ENCODE results near the gene EFNB1.

Gene EFNB1

DNA sequence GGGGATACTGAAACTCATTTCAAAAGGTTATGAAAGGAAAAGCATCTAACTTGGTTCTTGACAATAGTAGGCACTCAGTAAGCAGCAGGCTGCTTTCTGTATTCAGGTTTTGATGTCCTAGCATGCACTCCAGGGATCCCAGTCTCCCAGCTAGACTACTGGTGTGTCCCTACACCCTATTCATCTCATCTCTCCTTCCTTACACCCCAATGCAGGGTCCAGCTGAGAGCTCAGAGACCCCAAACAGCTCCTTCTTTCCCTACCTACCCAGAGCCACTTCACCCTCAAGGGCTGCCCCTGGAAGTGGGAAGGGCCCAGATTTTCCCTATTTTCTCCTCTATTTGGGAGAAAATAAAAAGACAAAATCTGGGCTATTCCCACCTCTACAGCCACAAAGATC is 1.6 kb upstream of the EFNB1 start:
- no peak for DNase-seq (ENCODE audit: low read depth in 2 of 2, low spot score in 1 of 2)

DNA sequence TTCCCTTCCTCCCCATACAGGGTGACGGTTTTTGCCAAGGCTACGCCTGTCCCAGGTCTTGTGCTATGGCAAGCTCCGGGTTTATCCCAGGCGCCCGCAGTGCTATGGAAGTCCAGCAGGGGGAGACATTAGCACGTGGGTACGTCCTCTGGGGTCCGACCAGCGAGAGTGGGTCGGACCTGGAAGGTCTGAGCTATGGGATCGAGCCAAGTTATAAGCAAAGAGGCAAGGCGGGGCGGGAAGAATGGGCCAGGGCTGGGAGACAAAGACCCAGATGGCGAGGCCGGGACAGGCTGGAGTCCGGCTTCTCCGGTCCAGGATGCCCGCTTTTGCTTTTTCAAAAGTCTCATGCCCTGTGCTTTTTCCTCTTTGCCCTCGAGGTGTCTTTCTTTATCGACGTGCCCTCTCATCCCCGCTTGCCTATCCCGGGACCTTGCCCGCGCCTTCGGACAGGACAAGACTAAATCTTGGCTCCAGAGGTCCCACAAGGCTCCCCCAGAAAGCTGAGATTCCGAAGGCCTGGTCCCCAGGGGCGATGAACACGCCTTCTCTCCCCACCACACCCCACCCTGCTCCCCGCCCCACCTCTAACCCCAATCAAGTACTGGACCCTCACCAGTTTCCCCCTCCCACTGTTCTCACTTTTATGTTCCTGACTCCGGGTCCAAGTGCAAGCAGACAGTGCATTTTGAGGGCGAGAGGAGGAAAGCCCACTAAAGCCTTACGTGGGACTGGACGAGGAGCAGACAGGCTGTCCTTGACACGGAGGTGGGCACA is 785 bp upstream of the EFNB1 start:
- peak; percentile 52 to 54 for DNase-seq (ENCODE audit: low read depth in 2 of 2, low spot score in 1 of 2)

DNA sequence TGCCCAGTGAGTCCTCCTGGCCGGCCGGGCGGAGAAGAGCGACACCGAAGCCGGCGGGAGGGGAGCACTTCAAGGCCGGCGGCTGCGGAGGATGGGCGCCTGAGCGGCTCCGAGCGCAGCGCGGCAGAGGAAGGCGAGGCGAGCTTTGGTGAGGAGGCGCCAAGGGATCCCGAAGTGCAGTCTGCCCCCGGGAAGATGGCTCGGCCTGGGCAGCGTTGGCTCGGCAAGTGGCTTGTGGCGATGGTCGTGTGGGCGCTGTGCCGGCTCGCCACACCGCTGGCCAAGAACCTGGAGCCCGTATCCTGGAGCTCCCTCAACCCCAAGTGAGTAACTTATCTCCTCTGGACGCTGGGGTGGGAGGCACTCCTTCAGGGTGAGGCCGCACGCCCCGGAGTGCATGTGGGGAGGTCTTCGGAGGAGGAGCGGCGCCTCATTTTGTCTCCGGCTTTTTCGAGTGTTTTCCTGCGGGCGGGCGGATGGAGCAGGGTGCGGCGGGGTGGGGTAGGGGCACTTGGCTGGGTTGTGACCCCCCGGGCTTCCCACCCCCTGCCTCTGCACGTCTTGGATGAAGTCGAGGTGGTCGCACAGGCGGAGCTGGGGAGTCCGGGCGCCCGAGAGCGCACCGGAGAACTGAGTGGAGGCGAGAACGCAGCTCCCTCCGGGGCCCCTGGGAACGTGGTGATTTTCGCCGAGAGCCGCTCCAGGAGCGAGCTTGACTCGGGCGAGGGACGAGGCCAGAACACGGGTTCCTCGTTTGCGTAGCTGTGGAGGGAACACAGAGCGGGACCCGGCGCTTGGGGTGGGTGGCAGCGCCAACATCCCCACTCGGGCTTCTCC is 979 bp downstream of the EFNB1 start:
- DNase-seq (ENCODE audit: low read depth in 2 of 2, low spot score in 1 of 2) = no peak

DNA sequence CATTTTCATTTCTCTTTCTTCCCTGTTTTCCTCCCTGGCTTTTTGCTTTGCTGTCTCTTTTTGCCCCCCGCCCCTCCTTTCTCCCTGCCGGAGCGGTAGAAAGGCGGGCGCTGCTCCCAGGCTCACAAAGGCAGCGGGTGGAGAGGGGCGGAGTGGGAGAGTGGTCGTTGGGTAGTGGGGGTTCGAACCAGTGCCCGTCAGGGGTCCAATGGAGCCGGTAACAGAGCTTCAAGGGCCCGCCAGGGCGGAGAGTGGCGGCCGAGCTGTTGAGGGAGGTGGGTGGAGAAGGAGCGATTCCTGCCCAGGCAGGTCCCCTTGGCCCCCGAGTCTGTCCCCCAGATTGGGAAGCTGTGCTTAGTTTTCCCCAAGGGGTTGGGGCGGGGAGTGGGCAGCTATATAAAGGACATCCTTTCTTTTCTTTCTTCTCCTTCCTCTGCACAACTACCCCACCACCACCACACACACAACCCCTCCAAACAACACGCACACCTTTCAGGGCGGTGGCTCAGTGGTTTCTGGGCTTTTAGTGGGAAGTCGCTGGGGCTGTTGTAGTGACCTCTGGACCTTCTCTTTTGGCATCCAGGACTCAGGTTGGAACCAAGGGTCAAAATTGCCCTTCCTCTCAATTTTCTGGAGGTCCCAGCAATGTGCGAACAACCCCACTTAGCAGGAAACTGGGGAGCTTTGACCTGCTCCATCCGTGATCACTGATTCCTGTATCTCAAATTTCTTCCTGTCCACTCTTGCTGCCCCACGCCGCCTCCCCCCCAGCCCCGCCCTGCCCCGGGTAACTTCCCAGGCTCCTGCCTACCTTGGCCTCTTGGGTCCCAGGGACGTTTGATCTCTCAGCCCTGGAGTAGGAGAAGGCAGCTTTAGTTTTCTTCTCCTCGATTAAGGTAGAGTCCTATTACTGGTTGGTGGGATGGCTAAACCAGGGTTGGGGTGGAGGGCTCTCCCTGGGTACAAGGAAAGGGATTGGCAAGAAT is 1.9 kb downstream of the EFNB1 start:
- no peak for DNase-seq (ENCODE audit: low read depth in 2 of 2, low spot score in 1 of 2)

DNA sequence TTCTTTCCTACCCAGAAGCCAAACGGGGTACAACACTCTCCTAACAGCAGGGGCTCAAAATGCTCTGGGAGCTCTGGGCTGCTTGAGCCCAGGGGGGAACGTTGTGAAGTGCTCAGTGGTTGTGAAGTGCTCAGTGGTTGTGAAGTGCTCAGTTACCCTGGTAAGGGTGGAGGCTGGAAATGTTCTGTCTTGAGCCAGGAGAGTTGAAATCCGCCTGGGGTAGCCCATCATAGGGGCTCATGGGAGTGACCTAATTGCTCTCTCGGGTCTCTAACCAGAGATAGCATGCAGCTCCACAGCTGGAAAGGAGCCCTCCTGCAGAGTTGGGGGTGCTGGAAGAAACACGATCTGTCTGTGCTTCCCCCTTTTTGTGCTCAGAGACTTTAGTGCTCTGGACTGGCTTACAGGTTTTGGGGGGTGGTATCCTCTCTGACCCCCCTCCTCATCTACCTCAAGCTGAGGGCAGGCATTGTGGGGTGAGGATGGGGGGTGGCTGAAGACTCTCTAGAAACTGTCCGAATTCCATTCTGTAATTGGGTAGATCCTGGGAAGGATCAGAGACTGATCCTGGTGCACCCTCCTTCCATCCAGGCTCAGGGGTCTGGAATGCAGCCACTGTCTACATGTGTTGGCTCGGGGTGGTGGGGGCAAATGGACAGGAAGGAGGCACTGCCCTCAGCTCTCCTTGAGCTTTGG is 2.7 kb downstream of the EFNB1 start:
- DNase-seq (ENCODE audit: low read depth in 2 of 2, low spot score in 1 of 2) = no peak

DNA sequence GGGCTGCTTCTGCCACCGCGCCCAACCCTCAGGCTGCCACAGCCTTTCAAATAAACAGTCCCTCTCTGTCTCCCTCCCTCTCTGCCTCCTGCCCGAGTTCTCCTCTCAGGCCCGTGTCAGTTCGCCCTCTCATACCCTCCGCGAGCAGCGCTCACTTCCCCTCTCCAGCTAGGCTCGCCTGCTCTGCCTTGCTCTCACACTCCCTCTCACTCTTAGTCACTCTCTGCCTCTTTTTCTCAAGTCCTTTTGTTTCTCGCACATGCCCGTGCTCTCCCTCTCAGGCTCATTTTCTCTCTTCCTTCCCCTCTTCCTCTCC is 3.2 kb downstream of the EFNB1 start:
- no peak for DNase-seq (ENCODE audit: low read depth in 2 of 2, low spot score in 1 of 2)

DNA sequence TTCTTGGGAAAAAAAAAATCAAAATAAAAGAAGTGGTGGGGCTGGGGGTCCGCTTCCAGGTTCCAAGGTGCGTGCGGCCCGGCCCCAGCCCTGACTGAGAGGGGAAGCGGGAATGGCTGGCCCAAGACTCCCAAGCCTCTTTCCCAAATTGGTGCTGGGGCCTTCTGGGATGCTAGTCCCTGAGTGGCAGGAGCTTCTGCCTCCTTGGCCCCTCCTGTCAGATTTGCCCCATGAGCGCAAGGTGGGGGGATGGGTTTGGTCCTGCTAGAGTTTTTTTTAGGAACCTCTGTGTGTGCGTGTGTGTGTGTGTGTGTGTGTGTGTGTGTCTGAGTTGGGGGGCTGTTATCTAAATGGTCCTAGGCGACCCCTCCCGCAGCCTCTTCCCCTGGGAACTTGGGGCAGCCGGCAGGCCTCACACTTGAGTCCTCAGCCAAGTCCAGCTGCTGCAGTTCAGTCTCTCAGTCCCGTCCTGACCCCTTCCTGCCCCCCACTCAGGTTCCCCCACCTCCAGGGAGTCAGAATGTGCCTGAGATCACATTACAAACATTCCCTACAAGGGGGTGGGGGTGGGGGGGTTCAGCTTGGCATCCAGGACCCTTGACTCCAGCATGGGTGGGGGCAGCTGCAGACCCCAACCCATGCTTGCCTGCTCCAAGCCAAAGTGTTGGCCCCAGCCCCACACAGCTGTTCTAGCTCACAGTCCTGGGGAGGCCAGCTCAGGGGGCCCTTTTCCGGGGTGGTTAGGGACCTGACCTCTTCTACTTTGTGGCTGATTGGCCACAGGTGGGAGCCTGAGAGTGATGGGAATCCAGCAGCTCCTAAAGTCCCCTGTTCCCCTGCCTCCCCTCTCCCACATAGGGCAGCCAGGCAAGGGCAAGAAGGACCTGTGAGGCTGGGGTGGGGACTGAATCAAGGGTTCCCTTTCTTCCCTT is 4.0 kb downstream of the EFNB1 start:
- DNase-seq (ENCODE audit: low read depth in 2 of 2, low spot score in 1 of 2) = no peak

DNA sequence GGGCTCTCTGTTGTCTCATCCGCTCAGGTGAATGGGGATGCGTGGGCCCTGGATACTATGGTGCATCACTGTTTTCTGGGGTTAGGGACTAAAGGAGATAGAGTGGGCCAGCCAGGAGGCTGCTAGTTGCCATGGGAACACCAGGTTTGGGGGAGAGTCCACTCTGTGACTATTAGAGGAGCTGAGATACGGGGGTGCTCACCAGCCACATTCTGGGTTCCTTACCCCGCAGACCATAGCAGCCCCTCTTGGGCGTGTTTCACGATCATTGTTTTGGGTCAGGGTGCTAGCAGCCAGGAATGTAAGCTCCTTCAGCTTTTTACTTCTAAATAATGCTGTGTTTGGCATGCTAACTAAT is 4.6 kb downstream of the EFNB1 start:
- DNase-seq (ENCODE audit: low read depth in 2 of 2, low spot score in 1 of 2) = no peak

DNA sequence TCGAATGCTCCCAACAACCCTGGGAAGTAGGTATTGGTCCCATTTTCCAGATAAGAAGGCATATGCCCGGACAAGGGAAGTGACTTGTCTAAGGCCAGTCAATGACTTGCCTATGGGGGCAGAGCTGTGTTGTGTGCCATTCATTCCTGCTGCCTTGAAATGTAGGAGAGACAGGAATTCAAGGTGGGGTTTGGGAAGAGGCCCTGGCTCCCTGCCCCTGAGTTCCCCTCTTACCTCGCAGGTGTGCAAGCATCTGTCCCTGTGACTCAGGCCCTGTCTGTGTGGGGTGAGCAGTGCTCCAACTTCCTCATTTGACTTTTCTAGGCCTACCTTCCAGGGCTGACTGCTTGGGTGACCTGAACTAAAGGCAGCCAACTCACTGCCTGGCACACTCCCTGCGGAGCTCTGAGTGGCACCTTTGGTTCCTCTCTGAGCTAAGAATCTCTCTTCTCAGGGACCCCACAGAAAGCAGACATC is 5.1 kb downstream of the EFNB1 start:
- DNase-seq (ENCODE audit: low read depth in 2 of 2, low spot score in 1 of 2) = no peak

DNA sequence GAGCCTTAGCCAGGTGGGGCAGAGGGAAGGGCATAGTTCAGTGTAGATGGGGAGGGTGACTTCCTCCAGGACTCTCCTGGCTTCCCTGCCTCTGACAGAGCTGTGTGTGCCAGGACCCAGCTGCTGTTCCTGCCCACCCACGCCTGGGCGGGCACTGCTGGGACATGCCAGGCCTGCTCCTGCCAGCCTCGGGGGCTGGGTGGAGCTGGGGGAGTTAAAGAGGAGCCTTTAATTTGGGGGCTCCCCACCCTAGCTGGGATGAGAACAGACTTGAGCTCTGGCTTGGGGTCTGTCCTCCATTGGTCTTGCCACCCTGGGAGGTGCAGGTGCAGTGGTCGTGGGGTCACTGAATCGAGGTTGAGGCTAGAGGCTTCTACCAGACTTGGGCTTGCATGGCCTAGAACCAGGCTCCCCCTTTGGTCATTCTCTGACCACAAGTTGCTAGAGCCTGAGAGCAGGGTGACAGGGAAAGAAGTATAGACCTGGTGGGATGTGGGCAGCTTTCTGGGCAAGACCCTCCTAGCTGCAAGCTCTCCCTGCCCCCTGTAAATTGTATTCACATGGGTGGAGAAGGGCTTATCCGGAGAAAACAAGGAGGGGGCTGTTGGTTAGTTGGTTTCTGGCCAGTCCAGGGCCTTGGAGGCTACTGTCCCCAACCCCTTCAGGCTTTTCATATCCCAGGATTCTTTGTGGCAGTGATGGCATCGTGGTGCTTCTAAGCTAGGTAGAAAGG is 5.7 kb downstream of the EFNB1 start:
- no peak for DNase-seq (ENCODE audit: low read depth in 2 of 2, low spot score in 1 of 2)

DNA sequence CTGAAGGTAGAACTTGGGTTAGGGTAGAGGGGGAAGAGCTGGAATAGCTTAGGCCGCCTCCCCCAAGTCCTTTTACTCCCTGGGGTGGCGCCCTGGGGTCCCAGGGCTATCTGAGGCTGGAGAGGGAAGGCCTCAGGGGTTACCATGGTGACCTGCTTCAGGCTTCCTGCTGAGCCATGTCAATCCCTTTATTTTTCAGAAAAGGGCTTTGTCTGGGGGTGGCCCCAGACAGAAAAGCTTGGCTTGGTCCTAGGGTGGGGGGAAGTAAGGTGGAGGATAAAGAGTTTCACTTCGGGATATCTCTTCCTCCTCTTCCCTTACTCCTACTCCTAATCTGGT is 6.3 kb downstream of the EFNB1 start:
- no peak for DNase-seq (ENCODE audit: low read depth in 2 of 2, low spot score in 1 of 2)

DNA sequence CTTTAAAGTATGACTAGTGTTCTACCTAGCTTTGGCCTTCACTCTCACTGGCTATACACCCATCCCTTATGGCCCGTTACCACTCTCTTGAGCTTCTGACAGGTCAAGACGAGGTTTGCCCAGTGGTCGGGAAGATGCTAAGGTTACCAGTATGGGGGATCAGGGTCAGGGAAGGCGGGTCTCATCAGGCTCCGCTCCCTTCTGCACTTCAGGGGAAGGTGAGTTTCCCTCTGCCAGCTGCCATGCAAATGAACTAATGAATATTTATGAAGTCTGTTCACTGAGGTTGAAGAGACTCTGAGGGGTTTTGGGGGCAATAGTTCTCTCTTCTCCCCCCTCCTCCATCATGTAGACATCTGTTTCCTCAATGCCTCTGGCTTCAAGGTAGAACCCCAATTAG is 6.6 kb downstream of the EFNB1 start:
- no peak for DNase-seq (ENCODE audit: low read depth in 2 of 2, low spot score in 1 of 2)

DNA sequence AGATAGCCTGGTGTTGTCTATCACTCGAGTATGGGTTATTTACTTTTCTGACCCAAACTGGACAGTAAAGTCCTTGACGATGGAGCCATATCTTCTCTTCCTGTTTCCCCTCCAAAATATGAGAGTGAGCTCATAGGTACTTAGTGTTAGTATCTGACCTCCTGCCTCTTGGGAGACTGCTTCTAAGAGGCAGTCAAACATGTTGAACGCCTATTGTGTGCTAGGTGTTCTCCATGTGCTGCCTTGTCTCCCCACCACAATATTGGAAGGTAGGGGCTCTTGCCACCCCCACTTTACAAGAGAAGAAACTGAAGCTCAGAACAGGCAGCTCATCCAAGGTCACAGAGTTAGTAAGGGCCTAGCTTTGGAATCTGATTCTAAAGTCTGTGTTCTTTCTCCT is 8.3 kb downstream of the EFNB1 start:
- no peak for DNase-seq (ENCODE audit: low read depth in 2 of 2, low spot score in 1 of 2)

DNA sequence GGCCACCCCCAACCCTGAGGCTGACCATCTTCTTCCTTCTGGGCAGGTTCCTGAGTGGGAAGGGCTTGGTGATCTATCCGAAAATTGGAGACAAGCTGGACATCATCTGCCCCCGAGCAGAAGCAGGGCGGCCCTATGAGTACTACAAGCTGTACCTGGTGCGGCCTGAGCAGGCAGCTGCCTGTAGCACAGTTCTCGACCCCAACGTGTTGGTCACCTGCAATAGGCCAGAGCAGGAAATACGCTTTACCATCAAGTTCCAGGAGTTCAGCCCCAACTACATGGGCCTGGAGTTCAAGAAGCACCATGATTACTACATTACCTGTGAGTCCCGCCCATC is 9.7 kb downstream of the EFNB1 start:
- DNase-seq (ENCODE audit: low read depth in 2 of 2, low spot score in 1 of 2) = no peak

DNA sequence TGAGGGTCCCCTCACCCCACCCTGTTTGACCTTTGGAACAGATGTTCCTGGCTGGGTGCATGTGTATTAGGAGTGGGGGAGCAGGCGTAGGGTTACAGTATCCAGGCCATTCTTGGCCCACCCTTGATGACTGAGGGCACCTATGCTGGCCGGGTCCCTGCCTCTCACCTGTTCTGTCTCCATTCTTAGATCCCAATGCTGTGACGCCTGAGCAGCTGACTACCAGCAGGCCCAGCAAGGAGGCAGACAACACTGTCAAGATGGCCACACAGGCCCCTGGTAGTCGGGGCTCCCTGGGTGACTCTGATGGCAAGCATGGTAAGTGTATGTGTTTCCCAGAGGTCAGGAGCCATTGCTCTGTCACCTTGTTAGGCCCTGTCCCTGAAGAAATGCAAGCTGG is 10.9 kb downstream of the EFNB1 start:
- DNase-seq (ENCODE audit: low read depth in 2 of 2, low spot score in 1 of 2) = no peak

DNA sequence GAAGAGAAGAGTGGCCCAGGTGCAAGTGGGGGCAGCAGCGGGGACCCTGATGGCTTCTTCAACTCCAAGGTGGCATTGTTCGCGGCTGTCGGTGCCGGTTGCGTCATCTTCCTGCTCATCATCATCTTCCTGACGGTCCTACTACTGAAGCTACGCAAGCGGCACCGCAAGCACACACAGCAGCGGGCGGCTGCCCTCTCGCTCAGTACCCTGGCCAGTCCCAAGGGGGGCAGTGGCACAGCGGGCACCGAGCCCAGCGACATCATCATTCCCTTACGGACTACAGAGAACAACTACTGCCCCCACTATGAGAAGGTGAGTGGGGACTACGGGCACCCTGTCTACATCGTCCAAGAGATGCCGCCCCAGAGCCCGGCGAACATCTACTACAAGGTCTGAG is 11.4 kb downstream of the EFNB1 start:
- DNase-seq (ENCODE audit: low read depth in 2 of 2, low spot score in 1 of 2) = no peak

DNA sequence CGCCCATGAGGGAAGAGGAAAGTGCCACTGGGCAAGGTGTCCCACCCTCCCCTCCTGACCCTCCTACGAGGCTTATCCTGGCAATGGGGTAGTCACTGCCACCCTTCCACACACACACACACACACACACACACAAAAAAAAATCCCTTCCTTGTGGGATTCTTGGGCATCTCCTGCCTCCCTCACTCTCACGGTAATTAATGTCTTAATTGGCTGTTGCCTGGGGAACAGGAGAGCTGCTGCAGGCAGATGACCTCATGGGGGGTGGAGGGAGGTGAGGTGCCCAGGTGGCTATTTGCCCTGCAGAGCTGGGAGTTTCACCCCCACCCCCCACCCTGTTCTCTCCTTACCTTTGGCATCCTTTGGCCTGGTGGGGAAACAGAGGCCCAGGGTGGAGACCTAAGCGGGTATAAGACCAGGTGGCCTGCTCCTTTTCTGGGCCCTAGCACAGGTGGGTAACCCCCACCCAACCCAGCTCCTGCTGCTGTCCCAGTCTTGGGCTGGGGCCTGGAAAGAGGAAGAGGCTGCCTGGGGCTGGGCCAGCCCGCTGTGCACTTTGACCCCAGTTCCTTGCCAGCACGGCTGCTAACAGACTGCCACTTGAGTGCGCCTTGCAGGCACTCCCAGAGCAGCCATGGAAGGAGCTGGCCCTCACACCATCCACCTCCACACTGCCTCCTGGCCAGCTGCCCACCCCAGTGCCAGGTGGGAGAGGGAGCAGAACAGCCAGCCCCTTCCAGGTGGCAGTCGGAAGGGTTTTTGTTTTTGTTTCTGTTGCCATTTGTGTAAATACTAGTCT is 12.6 kb downstream of the EFNB1 start:
- no peak for DNase-seq (ENCODE audit: low read depth in 2 of 2, low spot score in 1 of 2)

DNA sequence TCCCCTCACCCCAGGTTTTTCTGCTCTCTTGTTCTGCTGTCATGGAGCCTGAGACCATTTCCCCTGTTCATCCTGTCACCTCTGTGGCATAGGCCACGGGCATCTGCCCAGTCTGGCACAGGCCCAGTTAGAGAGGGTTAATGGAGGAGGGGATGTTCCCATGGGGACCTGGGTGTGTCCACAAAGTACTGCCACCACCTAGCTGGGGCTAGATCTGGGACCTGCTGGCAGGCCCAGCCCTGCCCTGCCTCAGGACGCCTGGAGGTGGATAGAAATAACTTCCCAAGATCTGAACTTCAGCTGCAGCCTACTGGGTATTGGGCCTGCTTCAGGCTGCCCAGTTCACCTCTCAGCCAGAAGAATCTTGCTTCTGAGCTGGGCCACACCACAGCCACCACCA is 13.5 kb downstream of the EFNB1 start:
- DNase-seq (ENCODE audit: low read depth in 2 of 2, low spot score in 1 of 2) = no peak

Measured in stimulated activated CD8-positive, alpha-beta memory T cell treated with anti-CD3 and anti-CD28 coated beads, Interleukin-4, amount 100 ng/mL, for 1 hour (primary cell).